OCI-LY1 (cell line): ENCODE results near the gene PTPRT.

Experiments used
- CTCF ChIP-seq: fragments of 200-600 bp; sonication (generic), shearing (Covaris generic); IDR thresholded peaks from 2 replicates; pipeline ENCODE4 v1.5.1; 2017; ENCODE audit warnings: mild to moderate bottlenecking, antibody characterized with exemption, low read length, moderate library complexity, mixed read lengths
- EZH2 ChIP-seq: fragments of 200-600 bp; sonication (generic), shearing (Covaris generic); IDR thresholded peaks from 2 replicates; pipeline ENCODE4 v1.8.0; 2017; ENCODE audit warnings: borderline replicate concordance, mixed run types, mild to moderate bottlenecking, antibody characterized with exemption, low read length, moderate library complexity, mixed read lengths

- TF ChIP-seq CTCF, result no peak
- no peak for TF ChIP-seq EZH2
These were observed 18.9 kb downstream of the PTPRT start for GRCh38 chr20:43170771-43171170.
